SH-SY5Y (cell line): Measurements from ENCODE around the gene OR52B2.

ENCODE experiments used
- GATA2 ChIP-seq: IDR thresholded peaks from 2 replicates; pipeline ENCODE4 v1.6.1; 2011; ENCODE audit warnings: mild to moderate bottlenecking, low read depth, low read length
- GATA3 ChIP-seq: IDR thresholded peaks from 2 replicates; pipeline ENCODE4 v1.6.1; 2011; ENCODE audit warnings: low read depth, mild to moderate bottlenecking, low read length, moderate library complexity

Gene OR52B2

DNA sequence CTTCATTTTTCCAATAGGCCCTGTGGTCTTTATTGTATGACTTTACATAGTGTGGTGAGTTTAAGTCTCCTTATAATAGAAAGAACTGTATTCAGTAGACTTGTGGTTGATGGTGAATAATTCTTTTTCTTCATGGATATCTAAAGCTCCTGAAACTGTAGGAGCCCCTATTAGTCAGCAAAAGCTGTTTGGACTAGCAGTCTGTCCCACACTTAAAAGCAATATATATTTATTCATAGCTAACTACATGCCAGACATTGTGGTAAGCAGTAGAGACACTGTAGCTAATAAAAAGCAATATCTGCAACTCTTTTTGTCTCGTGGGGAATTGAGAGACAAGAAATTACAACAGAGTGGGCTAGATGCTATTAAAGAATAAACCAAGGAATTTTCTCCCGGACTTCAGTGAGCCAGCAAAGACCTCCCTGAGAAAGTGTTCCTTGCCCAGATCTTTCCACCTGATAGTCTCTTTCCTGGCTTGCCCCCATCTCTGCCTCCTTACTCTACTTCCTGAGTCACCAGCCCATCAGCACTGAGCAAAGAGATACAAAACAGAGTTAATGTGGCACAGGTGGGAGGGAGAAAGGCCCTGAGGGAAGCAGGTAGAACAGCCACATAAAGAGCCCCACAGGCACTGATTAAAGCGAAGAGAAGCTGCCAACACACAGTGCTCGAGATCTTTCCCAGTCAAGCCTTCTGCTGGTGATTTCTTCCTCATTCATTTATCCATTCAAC, 27.5 kb upstream of the OR52B2 start:
- TF ChIP-seq GATA2 = no peak
- TF ChIP-seq GATA3 = no peak

DNA sequence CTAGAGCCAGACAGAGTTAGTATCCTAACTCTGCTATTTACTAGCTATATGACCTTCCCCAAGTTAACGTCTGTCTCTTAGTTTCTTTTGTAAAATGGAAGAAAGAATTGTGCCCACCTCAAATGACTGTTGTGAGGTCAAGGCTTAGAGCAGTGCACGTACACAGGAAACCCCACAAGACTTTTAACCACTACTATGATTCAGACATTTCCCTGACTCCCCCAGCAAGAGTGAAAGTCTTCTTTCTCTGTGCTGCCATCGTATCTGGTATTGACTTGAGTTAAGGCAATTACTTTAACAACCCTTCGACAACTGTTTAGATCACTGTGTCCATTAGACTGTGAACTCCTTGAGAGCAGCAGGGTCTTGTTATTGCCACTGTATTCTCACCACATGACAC, 26.3 kb upstream of the OR52B2 start:
- no peak for TF ChIP-seq GATA3
- no peak for TF ChIP-seq GATA2

DNA sequence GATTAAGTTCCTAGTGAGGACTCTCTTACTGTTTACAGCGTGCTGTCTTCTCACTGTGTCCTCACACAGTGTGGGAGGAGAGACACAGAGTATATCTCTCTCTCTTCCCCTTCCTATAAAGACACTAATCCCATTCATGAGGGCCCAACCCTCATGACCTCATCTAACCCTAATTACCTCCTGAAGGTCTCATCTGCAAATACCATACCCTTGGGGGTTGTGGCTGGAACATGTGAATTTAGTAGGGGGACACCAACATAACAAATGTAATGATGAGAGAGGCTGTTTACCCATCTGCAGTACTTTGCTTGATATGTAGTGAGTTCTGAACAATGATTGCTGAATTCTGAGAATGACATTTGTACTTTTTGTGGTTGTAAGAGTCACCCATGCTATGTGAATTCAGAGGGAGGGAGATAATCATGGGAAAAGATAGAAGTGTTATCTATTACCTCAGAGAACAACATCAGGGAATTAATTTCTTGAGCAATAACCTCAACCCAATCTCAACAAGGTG, 24.0 kb upstream of the OR52B2 start:
- TF ChIP-seq GATA3 (no peak), GATA2 (no peak)

DNA sequence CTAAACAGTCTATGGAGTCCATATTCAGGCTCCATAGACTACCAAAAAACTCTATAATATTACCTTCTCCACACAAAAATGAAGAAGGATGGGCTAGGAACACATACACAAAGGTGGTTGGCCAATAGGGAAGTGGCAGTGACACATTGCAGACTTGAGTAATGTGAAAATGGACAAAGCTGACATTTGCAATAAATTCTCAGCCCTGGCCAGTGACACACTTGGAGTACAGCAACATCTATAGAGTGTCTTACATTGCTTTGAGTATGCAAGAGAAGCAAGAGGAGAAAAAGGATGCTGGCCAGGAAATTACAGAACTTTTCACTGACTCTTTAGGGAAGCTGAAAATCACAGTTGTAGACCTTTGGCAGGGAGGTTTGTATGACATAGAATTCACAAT, 21.6 kb upstream of the OR52B2 start:
- TF ChIP-seq GATA3 (no peak), GATA2 (no peak)

DNA sequence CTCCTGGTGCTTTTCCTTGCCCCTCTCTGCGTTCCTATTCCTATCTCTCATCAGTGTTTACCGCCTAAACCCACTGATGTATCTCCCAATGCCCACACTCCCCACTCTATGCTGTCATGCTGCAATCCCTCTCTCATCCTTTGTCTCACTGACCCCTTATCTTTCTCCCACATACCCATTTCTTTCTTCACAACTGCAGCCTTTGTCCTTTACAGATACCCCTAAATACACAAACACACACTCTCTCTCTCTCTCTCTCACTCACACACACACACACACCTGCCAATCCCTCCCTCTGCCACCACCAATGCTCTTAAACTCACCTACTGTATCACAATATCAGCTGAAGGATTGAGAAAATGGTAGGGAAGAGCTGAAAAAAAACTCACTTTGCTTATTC, 5.3 kb upstream of the OR52B2 start:
- TF ChIP-seq GATA2 (no peak), GATA3 (no peak)

DNA sequence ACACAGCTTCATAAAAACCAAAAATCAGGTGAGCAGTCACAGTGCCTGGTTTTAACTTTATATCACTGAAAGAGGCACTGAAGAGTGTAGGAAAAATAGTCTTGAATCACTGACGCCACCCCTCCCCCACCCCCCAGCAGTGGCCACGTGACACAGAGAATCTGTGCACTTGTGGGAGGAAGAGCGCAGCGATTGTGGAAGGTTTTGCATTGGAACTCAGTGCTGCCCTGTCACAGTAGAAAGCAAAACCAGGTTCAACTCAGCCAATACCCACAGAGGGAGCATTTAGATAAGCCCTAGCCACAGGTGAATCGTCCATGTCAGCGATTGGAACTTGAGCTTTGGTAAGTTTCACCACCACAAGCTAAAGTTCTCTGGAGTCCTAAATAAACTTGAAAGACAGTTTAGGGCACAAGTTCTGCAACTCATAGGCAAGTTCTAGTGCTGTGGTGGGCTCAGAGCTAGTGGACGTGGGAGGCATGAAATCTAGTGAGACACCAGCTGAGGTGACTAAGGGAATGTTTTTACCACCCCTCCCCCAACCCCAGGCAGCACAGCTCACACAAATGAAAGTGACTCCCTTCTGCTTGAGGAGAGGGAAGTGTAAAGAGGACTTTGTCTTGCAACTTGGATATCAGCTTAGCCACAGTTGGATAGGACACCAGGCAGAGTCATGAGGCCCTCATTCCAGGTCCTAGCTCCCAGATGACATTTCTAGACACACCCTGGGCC, 13.3 kb downstream of the OR52B2 start:
- TF ChIP-seq GATA2 (no peak), GATA3 (no peak)

DNA sequence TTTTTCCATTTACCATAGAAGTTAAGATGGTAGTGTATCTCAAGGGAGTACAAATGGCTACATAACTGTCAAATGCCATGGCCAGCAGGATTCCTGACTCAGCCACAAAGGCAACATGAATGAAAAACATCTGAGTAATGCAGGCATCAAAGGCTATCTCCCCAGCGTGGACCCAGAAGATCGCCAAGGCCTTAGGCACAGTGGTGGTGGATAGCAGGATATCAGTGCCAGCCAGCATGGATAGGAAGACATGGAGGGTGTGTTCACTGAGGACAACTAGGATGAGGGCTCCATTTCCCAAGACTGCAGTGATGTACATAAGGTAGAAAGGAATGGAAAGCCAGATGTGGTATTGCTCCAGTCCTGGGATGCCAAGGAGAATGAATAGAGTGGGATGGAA, 18.0 kb downstream of the OR52B2 start:
- TF ChIP-seq GATA3 = no peak
- TF ChIP-seq GATA2 = no peak

DNA sequence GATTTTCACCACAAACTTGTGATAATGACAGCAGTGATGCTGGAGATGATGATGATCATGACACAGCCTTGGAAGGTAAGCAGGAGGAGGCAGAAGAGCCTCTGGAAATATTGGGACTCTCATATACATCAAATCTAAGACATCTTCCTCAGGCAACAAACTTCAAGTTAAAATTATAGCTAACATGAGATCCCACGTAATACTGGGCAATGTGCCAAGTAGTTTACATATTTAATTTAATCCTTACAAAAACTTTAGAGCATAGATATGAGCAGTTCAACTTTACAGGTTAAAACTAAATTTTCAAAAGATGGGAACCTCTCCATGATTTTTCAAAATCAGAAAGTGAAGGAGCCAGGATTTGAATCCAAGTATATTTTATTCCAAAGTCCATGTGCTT, 19.0 kb downstream of the OR52B2 start:
- no peak for TF ChIP-seq GATA2
- TF ChIP-seq GATA3 = no peak

DNA sequence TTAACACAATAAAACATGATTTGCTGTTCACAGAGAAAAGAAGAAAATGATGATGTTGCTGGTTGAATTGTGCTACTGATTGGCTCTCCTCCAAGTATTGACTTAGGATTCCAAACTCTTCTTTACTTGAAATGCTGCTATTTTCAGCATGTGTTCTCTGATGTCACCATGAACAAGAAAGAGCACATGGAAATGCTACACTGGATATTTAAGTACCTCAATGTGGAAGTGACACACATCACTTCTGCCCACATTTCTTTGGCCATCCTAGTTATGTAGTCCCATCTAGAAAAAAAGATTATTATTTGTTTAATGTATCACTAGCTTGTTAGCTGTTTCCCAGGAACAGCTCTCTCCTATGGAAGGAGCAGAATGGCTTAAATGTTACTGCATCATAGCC, 27.2 kb downstream of the OR52B2 start:
- no peak for TF ChIP-seq GATA3
- TF ChIP-seq GATA2 = no peak

DNA sequence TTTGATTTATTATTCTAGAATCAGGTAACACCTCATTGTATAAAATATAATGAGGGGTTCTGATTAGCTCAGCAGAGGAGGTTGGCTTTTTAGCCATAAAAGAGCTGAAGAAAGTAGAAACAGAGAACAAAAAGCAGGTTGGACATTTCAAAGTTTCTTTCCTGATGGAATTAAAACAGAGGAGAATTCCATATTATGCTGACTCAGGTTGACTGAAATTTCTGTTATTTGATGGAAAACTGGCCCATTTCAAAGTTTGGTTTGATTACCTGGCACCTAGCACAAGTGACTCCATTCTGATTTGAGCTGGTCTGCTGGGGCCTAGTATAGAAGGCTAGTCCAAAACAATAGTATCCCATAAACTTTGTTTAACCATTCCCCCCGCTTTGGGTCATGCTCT, 37.7 kb downstream of the OR52B2 start:
- no peak for TF ChIP-seq GATA3
- no peak for TF ChIP-seq GATA2

DNA sequence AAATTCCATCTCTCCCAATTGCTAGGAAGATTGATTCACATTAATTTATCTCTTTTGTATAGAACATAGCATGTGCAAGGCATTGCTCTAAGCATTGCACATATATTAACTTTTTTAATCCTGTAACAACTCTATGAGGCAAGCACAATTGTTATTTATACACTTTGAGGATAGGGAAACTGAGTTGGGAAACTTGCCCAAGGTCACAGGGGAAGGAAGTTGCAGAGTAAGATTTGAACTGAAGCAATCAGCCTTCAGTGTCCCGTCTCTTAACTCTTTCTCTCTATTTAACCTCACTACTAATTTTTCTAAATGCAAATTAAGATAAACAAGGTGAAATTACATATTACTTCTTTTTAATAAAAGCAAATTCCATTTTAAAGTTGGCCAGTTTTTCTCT, 40.5 kb downstream of the OR52B2 start:
- TF ChIP-seq GATA2 = no peak
- TF ChIP-seq GATA3 = no peak

DNA sequence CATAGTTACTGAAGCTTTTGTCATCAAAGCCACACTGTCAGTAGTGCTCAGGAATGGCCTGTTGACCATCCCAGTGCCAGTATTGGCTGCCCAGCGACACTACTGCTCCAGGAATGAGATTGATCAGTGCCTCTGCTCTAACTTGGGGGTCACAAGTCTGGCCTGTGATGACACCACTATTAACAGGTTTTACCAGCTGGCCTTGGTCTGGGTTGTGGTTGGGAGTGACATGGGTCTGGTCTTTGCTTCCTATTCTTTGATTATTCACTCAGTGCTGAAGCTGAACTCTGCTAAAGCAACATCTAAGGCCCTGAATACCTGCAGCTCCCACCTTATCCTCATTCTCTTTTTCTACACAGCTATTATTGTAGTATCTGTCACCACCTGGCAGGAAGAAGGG, 41.1 kb downstream of the OR52B2 start:
- no peak for TF ChIP-seq GATA2
- no peak for TF ChIP-seq GATA3

DNA sequence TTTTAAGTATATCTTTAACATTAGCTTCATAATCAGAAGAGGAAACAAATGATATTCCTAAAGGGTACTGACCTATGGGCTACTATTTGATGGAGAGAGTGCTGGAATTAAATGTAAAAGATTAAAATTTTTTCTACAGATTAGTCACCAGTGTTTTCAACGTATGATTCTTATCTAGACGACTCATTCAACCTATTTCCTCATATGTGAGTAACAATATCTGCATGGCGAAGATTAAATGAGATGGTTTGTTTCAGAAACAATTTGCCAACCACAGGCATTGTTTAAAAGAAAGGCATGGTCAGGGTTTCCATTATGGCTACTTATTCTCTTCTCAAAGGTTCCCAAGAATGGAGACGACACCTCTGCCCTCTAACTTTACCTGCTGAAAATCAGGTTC, 42.2 kb downstream of the OR52B2 start:
- TF ChIP-seq GATA2 = no peak
- TF ChIP-seq GATA3 = no peak

DNA sequence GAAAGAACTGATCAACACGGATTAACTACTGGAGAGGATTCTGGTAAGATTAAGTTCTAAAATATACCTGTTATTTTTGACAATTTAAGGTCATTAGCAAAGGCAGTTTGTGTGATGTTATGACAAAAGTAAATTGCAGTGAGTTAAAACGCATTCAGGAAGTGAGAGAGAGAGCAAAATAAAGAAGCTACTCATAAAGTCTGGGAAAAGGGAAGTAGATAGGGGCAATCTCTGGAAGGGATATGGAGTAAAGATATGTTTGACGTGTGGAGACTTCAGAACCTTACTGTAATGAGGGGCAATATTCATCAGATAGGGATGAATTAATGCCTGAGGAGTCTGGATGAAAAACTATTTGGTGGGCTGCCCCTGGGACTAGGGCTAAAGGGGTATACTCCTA, 45.9 kb downstream of the OR52B2 start:
- TF ChIP-seq GATA2 (no peak), GATA3 (no peak)
